ENCODE measurements around the gene PROSER3.
"Not testable (repeated sequence)": the region's sequence is repeated elsewhere in the genome, so short reads cannot be mapped to it uniquely, and the experiment has no call there.

PROSER3 gene

GRCh38 chr19:35789978-35790944, 32.3 kb downstream of the PROSER3 start:
- in situ Hi-C loops (cut with MboI; ENCODE audit: low sequenced_read_pairs), result no loop called here

GRCh38 chr19:35790981-35791813, 33.2 kb downstream of the PROSER3 start:
- in situ Hi-C loops (cut with MboI; ENCODE audit: low sequenced_read_pairs), result no loop called here

- in situ Hi-C loops (cut with MboI; ENCODE audit: low sequenced_read_pairs), result no loop called here
Observed at GRCh38 chr19:35791814-35792279, 33.9 kb downstream of the PROSER3 start.

DNA sequence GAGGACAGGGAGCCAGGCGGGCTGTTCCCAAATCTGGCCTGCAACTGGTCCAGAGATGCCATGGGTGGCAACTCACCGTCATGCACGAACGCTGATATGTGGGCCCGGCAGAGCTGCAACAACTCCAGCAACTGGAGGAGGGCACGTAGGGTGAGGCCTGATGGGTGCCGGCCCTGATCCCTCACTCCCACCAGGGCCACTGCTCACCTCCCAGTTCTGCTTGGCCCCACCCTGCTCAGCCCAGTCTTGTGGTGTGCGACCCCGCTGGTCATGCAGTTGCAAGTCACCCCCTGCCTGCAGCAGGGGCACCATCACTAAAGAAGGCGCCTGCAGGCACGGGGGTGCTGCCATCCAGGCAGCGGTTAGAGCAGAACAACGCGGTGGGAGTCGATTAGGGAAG, 34.3 kb downstream of the PROSER3 start:
- in situ Hi-C loops (cut with MboI; ENCODE audit: low sequenced_read_pairs), result no loop called here

DNA sequence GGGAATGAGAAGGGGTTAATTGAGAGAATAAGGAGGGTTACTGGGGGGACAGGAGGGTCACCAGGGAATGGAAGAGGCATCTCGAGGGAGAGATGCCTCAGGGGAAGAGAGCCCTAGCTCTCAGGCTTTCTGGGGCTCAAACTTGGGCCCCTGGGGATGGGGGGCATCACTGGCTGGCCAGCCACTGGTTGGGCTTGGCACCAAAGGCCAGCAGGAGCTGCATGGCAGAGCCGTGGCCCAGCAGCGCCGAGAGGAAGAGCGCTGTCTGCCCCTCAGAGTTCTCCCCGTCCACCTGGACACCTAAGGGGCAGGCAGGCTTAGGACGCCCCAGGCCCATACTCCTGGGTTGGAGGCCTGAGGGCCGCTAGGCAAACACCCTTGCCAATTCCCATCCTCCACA, 34.9 kb downstream of the PROSER3 start:
- in situ Hi-C loops (cut with MboI; ENCODE audit: low sequenced_read_pairs), result no loop called here

DNA sequence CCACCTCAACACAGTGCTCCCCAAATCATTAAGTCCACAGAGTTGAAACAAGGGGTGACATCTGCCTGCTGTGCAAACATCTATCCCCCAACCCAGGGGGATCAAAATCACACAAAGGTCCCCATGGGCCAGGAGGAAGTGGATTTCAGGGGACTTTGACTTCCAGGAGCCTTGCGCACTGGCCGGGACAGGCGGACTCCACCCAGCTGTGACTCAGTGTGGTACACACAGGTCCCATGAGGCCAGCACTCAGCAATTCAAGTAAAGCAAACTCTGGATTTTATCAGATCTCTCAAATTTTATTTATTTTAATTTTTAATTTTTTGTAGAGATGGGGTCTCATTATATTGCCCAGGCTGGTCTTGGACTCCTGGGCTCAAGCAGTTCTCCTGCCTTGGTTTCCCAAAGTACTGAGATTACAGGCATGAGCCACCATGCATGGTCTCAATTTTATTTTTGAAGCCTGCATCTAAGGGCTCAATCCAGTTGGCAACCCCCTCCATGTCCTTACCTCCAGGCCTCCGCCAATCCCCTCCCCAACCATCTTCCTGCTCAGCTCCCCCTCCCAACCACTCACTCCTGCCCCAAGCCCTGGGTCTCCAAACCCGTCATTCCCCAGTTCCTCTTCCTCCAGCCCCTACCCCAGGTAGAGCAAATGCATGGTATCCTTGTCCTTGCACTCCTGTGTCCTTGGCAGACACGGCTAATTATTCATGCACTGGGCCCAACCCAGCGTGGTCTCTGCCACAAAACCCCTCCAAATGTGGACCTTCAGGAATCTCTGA, 35.6 kb downstream of the PROSER3 start:
- in situ Hi-C loops (cut with MboI; ENCODE audit: low sequenced_read_pairs), result no loop called here

DNA sequence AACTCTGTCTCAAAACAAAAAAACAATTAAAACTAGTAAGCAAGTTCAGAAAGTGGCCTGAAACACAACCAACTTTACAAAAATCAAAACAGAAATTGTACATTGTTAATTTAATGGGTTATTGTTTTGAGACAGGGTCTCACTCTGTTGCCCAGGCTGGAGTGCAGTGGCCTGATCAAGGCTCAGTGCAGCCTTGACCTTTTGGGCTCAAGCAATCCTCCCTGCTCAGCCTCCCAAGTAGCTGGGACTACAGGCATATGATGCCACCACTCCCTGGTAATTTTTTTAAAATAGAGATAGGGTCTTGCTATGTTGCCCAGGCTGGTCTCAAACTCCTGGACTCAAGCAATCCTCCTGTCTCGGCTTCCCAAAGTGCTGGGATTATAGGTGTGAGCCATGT, 37.6 kb downstream of the PROSER3 start:
- in situ Hi-C loops (cut with MboI; ENCODE audit: low sequenced_read_pairs), result not testable (repeated sequence)

DNA sequence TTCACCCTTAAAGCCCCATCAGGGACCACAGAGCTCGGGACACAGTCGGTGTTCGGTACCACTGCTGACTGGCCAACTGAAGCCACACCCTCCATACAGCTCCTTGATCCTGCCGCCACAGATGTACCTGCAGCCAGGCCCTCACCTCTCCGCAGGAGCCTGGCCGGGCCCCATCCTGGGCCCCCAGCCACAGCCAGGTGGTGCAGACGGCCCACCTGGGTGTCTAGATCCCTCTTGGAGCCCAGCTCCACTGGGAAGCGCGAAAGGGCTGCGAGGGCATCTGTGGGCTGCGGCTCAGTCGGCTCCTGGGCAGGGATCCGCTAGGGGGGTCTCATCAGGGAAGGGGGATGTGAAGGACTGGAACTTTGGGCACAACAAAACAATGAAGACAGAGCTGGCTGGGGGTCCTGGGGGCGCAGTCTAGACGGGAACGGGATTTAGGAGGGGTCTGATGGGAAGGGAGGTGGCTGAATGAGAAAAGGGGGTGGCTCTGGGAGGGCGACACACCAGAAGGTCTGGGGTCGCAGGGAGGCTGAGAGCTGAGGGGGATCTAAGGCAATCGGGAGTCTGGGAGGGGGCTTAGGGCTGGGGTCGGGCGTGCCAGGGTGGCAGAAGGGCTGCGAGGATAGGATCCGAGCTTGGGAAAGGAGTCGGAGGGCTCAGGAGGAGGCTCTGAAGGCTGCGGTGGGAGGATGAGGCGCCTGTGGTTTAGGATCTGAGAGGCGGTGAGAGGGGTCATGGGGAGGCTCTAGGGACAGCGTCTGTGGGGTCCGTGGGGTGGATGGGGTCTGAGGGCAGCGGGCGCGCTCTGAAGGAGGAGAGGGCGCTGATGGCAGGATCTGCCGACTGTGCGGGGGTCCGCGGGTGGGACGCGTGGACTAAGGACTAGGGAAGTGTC, 38.9 kb downstream of the PROSER3 start:
- in situ Hi-C loops (cut with MboI; ENCODE audit: low sequenced_read_pairs), result no loop called here

- in situ Hi-C loops (cut with MboI; ENCODE audit: low sequenced_read_pairs), result no loop called here
Observed at GRCh38 chr19:35797663-35798062, 39.7 kb downstream of the PROSER3 start.

GRCh38 chr19:35801828-35802227, 43.9 kb downstream of the PROSER3 start:
- in situ Hi-C loops (cut with MboI; ENCODE audit: low sequenced_read_pairs), result no loop called here

DNA sequence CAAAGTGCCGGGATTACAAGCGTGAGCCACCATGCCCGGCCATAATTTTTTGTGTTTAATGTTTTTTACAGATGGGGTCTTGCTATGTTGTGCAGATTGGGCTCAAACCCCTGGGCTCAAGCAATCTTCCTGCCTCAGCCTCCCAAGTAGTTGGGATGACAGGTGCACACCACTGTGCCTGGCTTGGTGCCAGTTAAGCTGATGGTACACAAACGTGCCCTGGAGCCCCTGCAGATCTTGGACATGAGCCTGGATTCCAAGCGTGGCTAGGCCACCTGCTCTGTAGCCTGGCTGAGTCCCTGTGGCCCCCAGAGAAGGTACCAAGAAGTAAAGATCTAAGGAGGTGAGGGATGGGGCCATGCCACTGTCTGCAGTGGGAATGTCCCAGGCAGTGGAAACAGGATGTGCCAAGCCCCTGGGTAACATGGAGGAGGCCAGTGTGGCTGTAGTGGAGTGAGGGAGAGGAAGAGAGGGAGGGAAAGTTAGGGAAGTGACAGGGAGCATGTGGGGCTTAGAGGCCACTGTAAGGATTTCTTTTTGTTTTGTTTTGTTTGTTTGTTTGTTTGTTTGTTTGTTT, 47.6 kb downstream of the PROSER3 start:
- in situ Hi-C loops (cut with MboI; ENCODE audit: low sequenced_read_pairs), result no loop called here

DNA sequence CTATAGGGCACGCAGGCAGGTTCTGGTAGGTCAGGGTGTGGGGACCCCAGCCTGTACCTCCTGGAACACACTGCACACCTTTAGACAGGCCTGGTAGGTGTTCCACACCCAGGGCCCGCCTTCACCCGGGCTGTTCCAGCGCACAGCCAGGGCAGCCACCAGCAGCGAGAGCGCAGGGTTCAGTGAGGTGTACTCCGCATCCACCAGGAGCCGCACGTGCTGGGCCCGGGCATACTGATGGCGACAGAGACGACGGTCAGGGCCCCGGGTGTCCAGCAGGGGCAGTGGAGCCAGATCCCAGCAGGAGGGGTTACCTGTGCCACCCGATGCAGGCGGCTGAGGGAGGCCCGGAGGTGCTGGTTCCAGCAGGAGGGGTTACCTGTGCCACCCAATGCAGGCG, 48.6 kb downstream of the PROSER3 start:
- in situ Hi-C loops (cut with MboI; ENCODE audit: low sequenced_read_pairs), result no loop called here

GRCh38 chr19:35807633-35808032, 49.7 kb downstream of the PROSER3 start:
- in situ Hi-C loops (cut with MboI; ENCODE audit: low sequenced_read_pairs), result no loop called here

- in situ Hi-C loops (cut with MboI; ENCODE audit: low sequenced_read_pairs), result no loop called here
Observed at GRCh38 chr19:35811317-35812219, 53.6 kb downstream of the PROSER3 start.

GRCh38 chr19:35812220-35813042, 54.5 kb downstream of the PROSER3 start, which contains the start of gene PRODH2:
TSS of gene PRODH2 (minus strand) at chr19:35812845. CDS start at chr19:35812805, 40 bp downstream.
- in situ Hi-C loops (cut with MboI; ENCODE audit: low sequenced_read_pairs), result no loop called here

DNA sequence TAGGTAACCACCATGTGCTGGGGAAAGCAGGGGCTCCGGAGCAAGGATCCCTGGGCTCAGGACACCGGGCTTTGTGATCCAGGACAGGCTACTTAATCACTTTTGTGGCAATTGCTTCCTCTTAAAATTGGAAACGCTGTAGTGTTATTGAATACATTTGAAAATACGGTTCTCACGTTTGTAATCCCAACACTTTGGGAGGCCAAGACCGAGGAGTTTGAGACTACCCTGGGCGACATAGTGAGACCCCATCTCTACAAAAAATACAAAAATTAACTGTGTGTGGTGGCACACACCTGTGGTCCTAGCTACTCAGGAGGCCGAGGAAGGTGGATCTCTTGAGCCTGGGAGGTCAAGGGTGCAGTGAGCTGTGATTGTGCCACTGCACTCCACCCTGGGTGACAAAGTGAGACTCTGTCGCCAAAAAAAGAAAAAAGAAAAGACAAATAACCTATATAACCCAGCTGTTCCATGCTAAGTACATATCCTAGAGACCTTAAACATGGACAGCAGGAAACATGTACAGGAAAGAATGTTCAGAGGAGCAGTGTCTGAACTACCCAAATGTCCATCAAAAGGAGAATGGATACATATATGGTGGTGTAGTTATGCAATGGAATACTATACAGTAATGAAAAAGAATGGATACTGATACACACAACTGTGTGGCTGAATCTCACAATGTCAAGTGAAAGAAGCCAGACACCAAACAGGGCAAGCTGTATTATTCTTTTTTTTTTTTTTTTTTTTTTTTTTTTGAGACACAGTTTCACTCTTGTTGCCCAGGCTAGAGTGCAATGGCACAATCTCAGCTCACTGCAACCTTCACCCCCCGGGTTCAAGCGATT, 55.3 kb downstream of the PROSER3 start:
- in situ Hi-C loops (cut with MboI; ENCODE audit: low sequenced_read_pairs), result no loop called here

DNA sequence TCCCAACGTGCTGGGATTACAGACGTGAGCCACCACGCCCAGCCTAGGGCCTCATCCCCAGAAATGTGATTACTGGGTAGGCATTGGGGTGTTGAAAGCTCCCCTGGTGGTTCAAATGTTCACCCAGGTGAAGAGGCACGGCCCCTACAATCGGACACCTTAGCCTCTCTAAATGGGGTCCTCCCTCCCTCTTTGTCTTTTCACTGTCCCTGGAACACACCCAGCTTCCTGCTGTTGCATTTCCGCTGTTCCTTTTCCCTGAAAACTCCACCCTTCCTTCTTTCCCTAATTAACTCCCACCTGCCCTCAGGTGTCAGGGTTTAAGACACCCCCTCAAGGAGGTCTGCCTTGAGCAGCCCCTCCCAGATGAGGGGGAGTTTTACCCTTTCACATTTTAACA, 58.3 kb downstream of the PROSER3 start:
- in situ Hi-C loops (cut with MboI; ENCODE audit: low sequenced_read_pairs), result no loop called here

Measured in hTERT RPE-1 (cell line).